CD4-positive, alpha-beta T cell treated with Interleukin-6 for 4 hours (primary cell): Measurements from ENCODE around the gene EFCAB10.

ENCODE experiments used
- DNase-seq: peaks from one replicate; pipeline ENCODE4 v3.0.0-alpha.2; 2020; ENCODE audit warnings: mixed read lengths

The EFCAB10 gene

GRCh38 chr7:105596866-105597265 is 15.6 kb upstream of the EFCAB10 start:
- no peak for DNase-seq

- no peak for DNase-seq
Measured at GRCh38 chr7:105594034-105594433, 12.7 kb upstream of the EFCAB10 start.

- no peak for DNase-seq
Measured at GRCh38 chr7:105591522-105591921, 10.2 kb upstream of the EFCAB10 start.

GRCh38 chr7:105590793-105591192 is 9.5 kb upstream of the EFCAB10 start:
- DNase-seq: no peak

- DNase-seq: peak; percentile 50
Measured at GRCh38 chr7:105589356-105590077, 8.2 kb upstream of the EFCAB10 start.

GRCh38 chr7:105587909-105588635 is 6.8 kb upstream of the EFCAB10 start:
- no peak for DNase-seq

GRCh38 chr7:105585850-105586500 is 4.7 kb upstream of the EFCAB10 start:
- no peak for DNase-seq

GRCh38 chr7:105584165-105584564 is 2.9 kb upstream of the EFCAB10 start:
- DNase-seq: no peak

- DNase-seq: no peak
Measured at GRCh38 chr7:105583061-105583460, 1.8 kb upstream of the EFCAB10 start.

- DNase-seq: no peak
Measured at GRCh38 chr7:105580022-105580740, 1.1 kb downstream of the EFCAB10 start.

GRCh38 chr7:105578496-105578895 is 2.8 kb downstream of the EFCAB10 start:
- no peak for DNase-seq

GRCh38 chr7:105577251-105577650 is 4.0 kb downstream of the EFCAB10 start:
- no peak for DNase-seq

GRCh38 chr7:105571891-105572290 is 9.4 kb downstream of the EFCAB10 start:
- no peak for DNase-seq

GRCh38 chr7:105567821-105568220 is 13.5 kb downstream of the EFCAB10 start:
- no peak for DNase-seq

- no peak for DNase-seq
Measured at GRCh38 chr7:105567024-105567423, 14.3 kb downstream of the EFCAB10 start.

GRCh38 chr7:105565190-105565589 is 16.1 kb downstream of the EFCAB10 start:
- DNase-seq: no peak

GRCh38 chr7:105559926-105560325 is 21.4 kb downstream of the EFCAB10 start:
- DNase-seq: no peak

- no peak for DNase-seq
Measured at GRCh38 chr7:105538339-105538738, 43.0 kb downstream of the EFCAB10 start.

GRCh38 chr7:105532709-105533460 is 48.4 kb downstream of the EFCAB10 start:
- no peak for DNase-seq

- DNase-seq: peak; percentile 89
Measured at GRCh38 chr7:105531792-105532671, 49.3 kb downstream of the EFCAB10 start, which contains the start of gene RINT1. RINT1 (plus strand) TSS chr7:105532201; CDS start chr7:105532316, 115 bp downstream.

- no peak for DNase-seq
Measured at GRCh38 chr7:105530546-105530945, 50.7 kb downstream of the EFCAB10 start.
